ENCODE results near the gene HM13.
"Not testable (repeated sequence)": the region's sequence is repeated elsewhere in the genome, so short reads cannot be mapped to it uniquely, and the experiment has no call there.

HM13 gene

DNA sequence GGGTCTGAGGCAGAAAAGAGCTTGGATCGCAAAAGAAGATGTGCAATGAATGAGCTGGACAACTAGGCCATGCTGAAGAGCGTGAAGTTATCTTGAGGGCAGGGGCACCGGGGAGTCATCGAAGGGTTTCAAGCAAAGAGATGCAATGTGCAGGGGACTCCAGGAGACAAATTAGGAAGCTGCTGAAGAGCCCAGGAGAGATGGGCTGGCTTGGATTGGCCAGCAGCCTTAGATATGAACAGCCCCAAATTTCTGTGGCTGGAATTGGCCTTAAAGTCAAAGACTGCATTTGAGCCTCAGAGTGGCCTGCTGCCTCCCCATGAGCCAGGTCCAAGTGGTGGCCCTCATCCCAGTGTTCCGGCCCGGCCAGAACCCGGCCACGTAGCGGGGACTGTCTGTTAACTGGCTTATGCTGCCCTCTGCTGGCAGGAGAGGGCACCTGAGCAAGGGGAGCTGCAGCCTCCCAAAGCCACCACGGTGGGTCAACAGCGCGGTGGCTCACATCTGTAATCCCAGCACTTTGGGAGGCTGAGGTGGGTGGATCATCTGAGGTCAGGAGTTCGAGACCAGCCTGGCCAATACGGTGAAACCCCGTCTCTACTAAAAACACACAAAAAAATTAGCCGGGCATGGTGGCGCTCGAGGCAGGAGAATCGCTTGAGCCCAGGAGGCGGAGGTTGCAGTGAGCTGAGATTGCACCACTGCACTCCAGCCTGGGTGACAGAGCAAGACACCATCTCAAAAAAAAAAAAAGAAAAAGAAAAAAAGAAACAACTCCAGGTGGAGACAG is 11.2 kb upstream of the HM13 start:
- FAIRE-seq = not testable (repeated sequence)

DNA sequence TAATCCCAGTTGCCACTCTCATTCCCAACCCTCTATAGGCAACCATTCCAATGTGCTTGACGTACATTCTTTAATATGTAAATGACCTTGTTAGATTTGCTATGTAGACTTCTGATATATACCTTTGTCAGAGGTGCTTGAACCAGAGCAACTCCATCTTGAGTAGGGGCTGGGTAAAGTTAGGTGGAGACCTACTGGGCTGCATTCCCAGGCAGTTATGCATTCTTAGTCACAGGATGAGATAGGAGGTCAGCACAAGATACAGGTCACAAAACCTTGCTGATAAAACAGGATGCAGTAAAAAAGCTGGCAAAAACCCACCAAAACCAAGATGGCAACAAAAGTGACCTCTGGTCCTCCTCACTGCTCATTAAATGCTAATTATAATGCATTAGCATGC is 8.3 kb upstream of the HM13 start:
- no peak for FAIRE-seq

DNA sequence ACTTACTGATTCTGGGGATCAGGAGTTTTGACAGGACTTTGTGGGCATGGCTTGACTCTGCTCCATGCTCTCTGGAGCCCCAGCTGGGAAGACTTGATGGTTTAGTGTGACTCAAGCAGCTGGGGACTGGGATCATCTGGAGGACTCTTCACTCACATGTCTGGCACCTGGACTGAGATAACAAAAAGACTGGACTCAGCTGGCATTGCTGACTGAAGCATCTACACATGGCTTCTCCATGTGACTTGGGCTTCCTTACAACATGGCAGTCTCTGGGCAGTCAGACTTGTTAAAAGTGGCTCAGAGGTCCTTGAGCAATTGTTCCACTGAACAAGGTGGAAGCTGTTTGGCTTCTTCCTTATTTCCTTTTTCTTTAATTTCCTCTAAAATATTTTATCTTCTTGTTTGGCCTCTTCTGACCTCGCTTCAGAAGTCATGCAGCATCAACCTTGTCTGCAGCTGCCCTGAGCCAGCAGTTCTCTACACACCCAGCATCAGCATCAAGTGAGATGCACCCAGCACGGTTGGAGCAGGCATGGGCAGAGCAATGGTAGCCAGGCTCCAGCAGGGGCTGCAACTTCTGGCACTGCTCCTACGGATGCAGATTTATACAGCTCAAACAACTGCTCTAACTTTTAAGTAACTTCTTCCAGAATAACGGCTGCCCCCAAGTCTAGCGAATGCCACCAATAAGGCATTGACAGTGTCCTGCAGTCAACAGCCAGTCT is 5.6 kb upstream of the HM13 start:
- FAIRE-seq = no peak

DNA sequence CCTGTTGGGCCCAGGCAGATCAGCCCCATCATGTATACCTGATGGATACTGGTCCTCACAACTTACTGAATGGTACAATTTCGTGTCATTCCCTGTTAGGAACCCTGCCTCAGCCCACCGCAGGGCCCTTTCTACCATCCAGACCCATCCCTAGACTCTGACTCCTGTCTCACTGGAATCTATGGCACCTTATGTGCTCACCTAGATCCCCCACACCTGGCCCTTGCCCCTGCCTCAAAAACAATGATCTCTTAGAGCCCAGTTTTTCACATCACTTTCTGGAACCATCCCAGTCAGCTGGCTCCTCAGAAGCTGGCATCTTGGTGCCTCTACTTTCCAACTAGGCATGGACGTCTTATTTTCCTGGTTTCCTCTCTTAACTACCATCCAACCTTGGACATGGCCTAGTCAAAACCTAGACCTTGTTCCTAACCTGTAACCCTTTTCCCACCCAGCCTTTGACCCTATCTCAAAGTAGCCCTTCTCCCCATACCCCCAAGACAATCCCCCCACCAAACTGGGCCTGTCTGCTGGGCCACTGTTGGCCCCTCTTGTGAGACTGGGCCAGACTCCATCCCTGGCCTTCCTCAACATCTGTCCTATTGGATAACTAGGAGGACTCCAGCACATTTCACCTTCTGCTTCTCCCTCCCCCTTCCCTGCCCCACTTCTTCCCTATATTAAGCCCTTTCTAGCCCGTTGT is 981 bp downstream of the HM13 start:
- FAIRE-seq = no peak

DNA sequence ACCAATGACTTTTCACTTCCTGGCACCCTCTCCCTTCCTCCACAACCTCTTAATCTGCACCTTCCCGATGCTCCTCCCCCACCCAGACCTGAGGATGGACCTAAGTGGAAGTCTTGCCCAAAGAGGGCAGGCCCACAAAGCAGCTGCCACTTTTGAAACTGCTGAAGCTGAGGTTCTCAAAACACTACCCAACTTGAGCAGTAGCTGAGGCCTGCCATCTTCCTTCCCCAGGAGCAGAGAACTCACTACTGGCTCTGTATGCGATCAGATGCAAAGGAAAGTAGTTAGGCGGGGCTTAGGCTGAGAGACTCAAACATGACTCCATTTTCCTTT is 1.5 kb downstream of the HM13 start:
- FAIRE-seq = no peak

DNA sequence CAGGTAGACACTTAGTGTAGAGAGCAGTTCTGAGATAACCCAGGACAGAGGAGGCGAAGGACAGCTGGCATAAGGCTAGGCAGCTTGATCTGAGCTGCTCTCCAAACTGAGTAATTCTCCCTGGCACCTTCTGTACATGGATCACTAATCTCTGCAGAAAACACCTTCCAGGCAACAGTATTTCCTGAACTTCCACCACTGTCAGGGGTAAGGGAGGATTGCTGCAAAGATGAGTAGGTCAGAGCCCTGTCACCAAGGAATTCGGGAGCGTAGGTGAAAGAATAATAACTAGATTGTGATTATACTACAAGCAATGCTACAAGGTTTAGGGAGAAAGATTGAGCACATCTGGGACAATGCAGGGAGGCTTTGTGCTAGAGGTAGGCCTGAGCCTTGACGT is 1.9 kb downstream of the HM13 start:
- FAIRE-seq = no peak

DNA sequence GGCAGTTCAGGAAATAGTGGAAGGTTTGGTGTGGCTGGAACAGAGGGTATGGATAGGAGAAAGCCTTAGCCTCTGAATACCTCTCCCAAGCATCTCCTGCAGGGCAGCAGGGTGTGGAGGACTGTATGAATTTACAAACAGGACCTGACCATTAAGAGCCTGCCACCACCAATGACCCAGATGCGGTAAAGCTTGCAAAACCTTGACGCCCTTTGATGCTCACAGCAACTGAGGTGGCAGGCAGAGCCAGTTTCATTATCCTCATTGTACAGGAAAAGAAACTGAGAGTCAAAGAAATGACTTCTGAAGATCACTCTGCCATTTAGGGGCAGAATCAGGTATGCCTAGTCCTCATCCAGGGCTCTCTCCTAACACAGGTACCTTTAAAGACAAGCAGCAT is 2.4 kb downstream of the HM13 start:
- FAIRE-seq = no peak

DNA sequence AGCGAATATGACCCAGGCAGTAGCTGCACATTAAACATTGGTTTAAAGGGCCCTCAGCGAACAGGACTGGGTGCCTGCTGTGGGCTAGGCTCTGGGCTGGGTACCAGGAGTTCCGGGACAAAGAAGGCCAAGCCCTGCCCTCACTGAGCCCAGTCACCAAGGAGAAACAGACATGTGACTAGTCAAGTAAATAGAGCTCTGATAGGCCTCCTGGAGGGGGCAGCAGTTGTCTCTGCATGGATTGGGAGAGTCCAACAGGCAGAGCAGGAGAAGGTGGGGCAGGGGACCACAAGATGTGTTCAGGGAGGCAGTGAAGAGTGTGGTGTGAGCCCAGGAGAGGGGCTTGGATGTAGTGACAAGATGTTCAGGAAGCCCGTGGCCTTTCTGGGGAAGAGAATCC is 3.1 kb downstream of the HM13 start:
- FAIRE-seq = no peak

DNA sequence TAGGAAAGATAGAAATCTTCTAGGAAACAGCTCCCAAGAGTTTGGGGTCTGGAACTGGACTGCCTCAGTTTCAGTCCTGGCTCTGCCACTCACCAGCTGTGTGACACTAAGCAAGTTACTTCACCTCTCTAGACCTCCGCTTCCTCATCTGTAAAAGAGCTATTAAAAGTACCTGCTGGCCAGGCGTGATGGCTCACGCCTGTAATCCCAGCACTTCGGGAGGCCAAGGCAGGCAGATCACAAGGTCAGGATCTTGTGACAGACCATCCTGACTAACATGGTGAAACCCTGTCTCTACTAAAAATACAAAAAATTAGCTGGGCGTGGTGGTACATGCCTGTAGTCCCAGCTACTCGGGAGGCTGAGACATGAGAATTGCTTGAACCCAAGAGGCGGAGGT is 7.0 kb downstream of the HM13 start:
- FAIRE-seq = not testable (repeated sequence)

DNA sequence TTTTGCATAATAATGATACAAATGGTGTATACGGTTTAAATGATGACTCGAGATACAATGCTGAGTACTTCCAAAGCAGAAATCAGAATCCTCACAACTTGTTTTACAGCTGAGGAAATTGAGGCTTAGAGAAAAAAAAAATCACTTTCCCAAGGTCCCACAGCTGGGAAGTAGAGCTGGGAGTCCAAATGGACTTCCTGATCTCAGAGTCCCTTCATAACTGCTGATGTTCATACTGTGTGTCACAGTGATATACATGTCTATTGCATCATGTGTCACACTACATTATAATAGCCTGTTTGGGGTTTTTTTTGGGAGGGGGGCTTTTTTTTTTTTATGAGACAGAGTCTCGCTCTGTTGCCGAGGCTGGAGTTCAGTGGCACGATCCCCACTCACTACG is 8.5 kb downstream of the HM13 start:
- FAIRE-seq = no peak

DNA sequence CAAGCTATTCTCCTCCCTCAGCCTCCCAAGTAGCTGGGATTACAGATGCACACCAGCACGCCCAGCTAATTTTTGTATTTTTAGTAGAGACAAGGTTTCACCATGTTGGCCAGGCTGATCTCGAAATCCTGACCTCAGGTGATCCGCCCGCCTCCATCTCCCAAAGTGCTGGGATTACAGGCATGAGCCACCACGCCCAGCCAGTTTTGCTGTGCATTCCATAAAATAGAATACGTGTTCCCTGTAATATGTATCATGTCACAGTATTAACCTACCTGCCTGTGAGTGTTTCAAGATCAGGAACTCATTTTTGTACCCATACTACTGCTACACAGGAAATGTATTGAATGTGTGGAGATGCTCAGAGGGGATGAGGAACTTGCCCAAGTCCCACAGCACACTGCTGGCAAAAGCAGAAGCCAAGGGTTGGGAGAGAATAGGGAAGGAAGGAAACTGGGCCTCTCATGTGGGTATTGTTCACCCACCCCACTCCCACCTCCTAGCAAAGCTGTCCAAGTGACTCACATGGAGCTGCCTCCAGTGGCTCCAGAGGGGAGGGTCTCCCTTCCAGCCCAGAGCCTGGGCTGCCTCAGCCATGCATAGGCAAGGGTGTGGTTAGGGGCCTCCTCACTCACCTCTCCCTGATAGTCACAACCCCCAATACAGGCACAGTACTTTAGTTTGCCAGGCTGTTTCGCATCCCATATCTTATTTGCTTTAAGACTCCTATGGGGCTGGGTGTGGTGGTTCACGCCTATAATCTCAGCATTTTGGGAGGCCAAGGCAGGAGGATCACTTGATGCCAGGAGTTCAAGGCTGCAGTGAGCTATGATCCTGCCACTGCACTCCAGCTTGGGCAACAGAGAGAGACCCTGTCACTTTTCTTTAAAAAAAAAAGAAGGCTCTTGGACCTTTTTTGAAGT is 9.4 kb downstream of the HM13 start:
- FAIRE-seq = no peak

DNA sequence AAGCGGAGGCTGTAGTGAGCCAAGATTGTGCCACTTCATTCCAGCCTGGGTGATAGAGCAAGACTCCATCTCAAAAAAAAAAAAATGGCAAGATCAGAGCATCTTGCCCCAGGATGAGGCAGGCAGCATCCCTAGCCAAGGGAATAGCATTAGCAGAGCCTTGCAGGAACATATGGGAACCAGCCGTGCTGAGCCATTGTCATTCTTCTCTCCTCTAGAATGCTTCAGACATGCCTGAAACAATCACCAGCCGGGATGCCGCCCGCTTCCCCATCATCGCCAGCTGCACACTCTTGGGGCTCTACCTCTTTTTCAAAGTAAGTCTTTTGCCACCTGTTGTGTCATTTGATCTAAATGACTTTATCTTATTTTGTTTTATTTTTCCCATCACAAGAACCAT is 13.0 kb downstream of the HM13 start:
- FAIRE-seq = no peak

DNA sequence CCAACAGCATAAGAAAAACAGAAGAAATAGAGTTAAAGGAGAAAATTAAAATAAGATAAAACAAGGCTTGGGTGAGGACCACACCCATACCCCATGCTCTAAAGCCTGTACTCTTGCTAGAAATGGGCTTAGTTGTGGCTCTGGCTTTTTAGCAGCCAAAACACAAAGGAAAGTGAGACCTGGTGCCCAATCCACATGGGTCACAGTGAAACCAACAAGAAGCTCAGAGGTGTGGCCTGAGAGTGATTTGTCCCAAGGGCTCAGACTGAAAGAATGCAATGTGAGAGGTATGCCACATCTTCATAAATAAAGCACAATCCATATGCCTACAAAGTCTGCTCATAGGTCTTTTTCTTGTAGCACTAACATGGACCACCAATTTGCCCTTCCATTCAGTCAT is 21.1 kb downstream of the HM13 start:
- no peak for FAIRE-seq

DNA sequence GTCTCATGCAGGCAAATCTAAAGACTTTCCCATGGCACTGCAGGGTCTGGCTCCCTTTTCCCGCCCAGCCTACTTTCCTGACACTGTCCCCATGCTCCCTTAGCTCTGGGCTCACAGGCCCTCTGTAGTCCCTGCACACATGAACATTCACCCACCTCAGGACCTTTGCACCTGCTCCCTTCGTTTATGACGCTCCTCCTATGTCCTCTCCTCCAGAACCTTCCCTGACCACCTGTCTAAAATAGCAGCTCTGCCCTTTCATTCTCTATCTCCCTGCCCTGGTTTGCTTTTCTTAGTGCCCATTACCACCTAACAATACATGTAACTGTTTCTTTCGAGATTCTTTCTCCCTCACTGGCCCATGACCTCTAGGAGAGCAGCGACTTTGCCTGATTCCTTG is 22.3 kb downstream of the HM13 start:
- FAIRE-seq = no peak

DNA sequence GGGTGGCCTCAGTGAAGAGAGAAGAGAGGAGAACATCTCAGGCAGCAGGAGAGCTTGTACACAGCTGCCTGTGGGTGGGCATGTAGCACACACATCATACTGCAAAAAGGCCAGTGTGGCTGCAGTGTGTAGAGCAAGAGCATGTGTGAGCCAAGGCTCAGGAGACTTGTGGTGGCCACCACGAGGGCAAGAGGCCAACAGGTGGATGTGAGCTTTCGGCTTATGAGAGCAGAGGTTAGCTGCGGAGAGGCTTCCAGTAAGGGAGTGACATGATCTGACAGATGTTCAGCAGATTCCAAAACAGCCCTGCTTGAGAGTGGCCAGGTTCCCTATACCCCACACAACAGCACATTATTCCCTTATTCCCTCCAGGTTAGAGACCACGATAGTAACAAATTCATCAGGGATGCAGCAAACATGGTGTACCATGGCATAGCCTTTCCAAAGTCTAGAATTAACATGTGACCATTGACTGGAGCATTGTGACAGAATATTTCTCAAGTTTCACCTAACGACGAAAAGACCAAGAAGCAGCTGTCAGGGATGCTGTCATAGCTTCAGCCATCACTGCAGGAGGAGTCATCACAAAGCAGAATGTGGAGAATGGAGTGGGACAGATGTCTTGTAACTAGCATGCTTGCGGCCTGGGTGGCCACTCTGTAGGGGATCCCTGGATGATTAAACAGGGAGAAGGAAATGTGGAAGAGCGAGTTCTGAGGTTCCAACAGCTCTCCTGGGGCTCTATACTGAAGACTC is 23.1 kb downstream of the HM13 start:
- no peak for FAIRE-seq

DNA sequence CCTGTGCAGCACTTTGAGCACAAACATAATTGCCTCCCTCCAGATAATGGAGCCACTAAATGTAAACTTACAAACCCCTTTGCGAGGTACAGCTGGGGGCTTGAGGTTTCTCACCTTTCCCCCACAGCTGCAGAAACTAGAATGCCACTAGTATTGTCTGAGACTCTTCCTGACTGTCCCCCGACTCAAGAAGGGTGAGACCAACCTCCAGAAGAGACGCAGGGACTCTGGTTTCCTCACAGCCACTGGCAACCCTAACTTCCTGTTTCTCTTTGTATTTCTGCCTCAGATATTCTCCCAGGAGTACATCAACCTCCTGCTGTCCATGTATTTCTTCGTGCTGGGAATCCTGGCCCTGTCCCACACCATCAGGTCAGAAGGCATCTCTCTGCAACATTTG is 23.6 kb downstream of the HM13 start:
- FAIRE-seq = no peak

DNA sequence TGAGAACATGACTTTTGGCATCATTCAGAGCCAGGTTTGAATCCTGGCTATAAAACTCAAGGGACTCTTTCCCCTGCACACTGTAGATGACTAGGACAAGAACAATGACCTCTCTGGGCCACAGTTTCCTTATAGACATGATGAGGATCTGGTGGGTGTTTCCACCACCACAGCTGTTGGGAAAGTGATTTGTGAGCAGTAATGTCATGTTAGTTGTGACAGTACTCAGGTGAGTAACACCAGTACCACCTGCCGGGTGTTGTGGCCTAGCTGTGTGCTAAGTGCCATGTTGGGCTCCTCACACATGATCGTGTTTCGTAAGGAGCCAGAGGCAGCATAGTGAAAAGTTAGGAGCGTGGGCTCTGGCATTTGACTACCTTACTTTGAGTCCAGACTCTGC is 24.1 kb downstream of the HM13 start:
- FAIRE-seq = no peak

DNA sequence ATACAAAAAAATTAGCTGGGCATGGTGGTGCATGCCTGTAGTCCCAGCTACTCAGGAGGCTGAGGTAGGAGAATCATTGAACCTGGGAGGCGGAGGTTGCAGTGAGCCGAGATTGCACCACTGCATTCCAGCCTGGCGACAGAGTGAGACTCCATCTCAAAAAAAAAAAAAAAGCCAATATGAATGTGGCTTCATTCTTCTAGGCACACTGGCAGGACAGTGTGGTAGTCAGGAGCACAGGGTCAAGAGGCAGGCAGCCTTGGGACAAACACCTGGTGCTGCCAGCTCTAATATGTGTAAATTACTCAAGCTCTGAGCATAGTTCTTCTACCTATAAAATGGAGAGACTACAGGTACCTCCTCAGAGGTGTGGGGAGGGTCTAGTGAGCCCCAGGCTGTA is 25.4 kb downstream of the HM13 start:
- not testable (repeated sequence) for FAIRE-seq

DNA sequence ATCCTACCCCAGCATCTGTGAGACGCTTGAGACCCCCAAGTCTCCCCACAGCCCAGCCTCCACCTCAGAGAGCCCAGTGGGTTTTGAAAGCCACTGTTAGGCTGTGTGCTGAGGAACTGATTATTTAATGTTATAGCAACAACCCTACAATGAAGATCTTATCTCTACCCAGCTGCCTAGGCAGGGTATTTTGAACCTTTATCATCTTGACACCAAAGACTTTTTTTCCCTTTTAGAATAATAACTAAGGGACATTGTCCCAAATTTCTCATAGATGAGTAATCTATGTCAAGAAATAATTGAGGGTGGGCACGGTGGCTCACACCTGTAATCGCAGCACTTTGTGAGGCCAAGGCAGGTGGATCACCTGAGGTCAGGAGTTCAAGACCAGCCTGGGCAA is 26.2 kb downstream of the HM13 start:
- FAIRE-seq = no peak

DNA sequence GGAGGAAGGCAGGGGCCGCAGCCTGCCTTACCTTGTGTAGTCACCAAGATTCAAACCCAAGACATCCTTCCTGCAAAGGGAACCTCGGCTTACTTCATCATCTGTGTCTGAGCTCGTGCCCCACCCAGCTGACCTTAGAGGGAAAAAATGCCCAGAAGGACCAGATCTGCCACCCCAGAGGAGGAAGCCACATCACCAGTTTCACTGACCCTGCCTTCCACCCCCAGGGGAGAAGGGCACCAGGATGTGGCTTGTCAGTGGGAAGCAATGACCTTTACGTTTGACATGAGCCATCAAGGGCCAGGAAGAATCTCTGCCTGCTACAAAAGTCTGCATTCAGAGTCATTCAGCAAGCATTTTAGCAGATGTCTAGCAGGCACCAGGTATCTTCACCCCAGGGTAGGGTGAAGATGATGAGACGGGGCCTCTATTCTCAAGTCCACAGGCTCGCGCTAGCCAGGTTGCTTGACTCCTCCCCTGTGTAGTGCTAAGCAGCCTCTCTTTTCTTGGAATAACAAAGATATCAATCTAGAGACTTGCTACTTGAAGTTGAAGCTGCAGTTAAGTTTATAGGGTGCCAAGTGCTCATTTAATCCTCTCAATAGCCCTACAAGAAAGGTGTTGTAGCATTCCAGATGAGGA is 28.1 kb downstream of the HM13 start:
- FAIRE-seq = no peak

DNA sequence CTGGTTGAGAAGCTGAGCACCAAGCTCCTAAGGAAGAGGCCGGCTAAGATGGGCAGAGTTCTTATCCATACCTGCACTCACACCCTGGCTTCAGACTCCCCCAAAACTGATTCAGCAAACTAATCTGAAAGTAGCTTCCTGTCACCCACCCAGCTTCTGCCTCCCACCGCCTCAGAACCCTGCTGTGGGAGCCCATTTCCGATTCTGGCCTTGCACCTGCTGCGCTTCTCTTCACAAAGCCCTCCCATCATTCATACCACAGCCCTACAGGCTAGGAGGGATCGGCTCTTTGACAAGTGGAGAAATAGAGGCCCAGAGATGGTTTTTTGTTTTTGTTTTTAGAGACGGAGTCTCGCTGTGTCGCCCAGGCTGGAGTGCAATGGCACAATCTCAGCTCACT is 28.7 kb downstream of the HM13 start:
- no peak for FAIRE-seq

Measured in A204.1 (cell line).